ENCODE results near the gene ZNF366. TPM values are rescaled to one million over a fixed set of nuclear protein-coding genes. Genes with fewer than 3 reads are reported as not detected.

ZNF366 gene
- total RNA-seq, 5 donors from 2014 or later (not counting 1 experiment from before 2014, with no cell fraction given) = 0.13 to 0.14 TPM; not detected in 3

GRCh38 chr5:72467461-72467860 lies 39.7 kb downstream of the ZNF366 start:
- no peaks in the 10 kb centered on the region for H3K36me3 Mint-ChIP-seq
- no peaks in the 10 kb centered on the region for H3K36me3 ChIP-seq (ENCODE audit: control insufficient read depth in 2 of 2, extremely low read depth in 1 of 2, insufficient read depth in 1 of 2, low read length in 1 of 2)
- H3K4me1 Mint-ChIP-seq = no peaks in the 10 kb centered on the region
- no peaks in the 10 kb centered on the region for H3K9me3 ChIP-seq
- H3K27ac Mint-ChIP-seq = no peak overlapping the region
- no CpG with 5 or more reads among the region's 2 CpGs for WGBS (ENCODE audit: insufficient coverage)
- ChIA-PET POLR2A (no interaction called here), CTCF (no interaction called here)
- no peaks in the 10 kb centered on the region for H3K4me1 ChIP-seq (ENCODE audit: control insufficient read depth in 1 of 2, extremely low read depth in 1 of 2, insufficient read depth in 2 of 2, low read length in 2 of 2)
- no peak overlapping the region for H3K27ac ChIP-seq (ENCODE audit: low read length)
- ATAC-seq (replicated peaks in 1 of 4) = no peak
- H3K4me3 Mint-ChIP-seq = no peak overlapping the region
- H3K27me3 Mint-ChIP-seq = peaks cover 6 to 17% of the 10 kb centered on the region in 2 donors
- no peak for DNase-seq
- H3K4me3 ChIP-seq (ENCODE audit: control insufficient read depth in 1 of 2, extremely low read depth in 1 of 2, low read length in 1 of 2) = no peak overlapping the region
- H3K9me3 Mint-ChIP-seq = no peaks in the 10 kb centered on the region
- peaks cover 0 to 7% of the 10 kb centered on the region in 2 experiments for H3K27me3 ChIP-seq (replicated peaks in 1 of 2; ENCODE audit: control insufficient read depth in 2 of 2, extremely low read depth in 1 of 2, insufficient read depth in 2 of 2, low read length in 1 of 2)

GRCh38 chr5:72465601-72466563 lies 41.3 kb downstream of the ZNF366 start:
- DNase-seq (no peak), ATAC-seq (replicated peaks in 1 of 4) (no peak)
- Histone ChIP-seq H3K4me1 (ENCODE audit: control insufficient read depth in 1 of 2, extremely low read depth in 1 of 2, insufficient read depth in 2 of 2, low read length in 2 of 2) (no peaks in the 10 kb centered on the region), H3K36me3 (ENCODE audit: control insufficient read depth in 2 of 2, extremely low read depth in 1 of 2, insufficient read depth in 1 of 2, low read length in 1 of 2) (no peaks in the 10 kb centered on the region), H3K4me3 (ENCODE audit: control insufficient read depth in 1 of 2, extremely low read depth in 1 of 2, low read length in 1 of 2) (no peak overlapping the region), H3K9me3 (no peaks in the 10 kb centered on the region), H3K27me3 (replicated peaks in 1 of 2; ENCODE audit: control insufficient read depth in 2 of 2, extremely low read depth in 1 of 2, insufficient read depth in 2 of 2, low read length in 1 of 2) (peaks cover 0 to 11% of the 10 kb centered on the region in 2 experiments), H3K27ac (ENCODE audit: low read length) (no peak overlapping the region)
- Mint-ChIP-seq H3K4me3 (no peak overlapping the region), H3K4me1 (no peaks in the 10 kb centered on the region), H3K36me3 (no peaks in the 10 kb centered on the region), H3K27me3 (peaks cover 4 to 17% of the 10 kb centered on the region in 2 donors), H3K9me3 (no peaks in the 10 kb centered on the region), H3K27ac (no peak overlapping the region)
- ChIA-PET POLR2A (no interaction called here), CTCF (no interaction called here)
- 48% methylated on average over 4 of the region's 10 CpGs for WGBS (ENCODE audit: insufficient coverage)

- Histone ChIP-seq H3K4me3 (ENCODE audit: control insufficient read depth in 1 of 2, extremely low read depth in 1 of 2, low read length in 1 of 2) (no peak overlapping the region), H3K4me1 (ENCODE audit: control insufficient read depth in 1 of 2, extremely low read depth in 1 of 2, insufficient read depth in 2 of 2, low read length in 2 of 2) (no peaks in the 10 kb centered on the region), H3K27me3 (replicated peaks in 1 of 2; ENCODE audit: control insufficient read depth in 2 of 2, extremely low read depth in 1 of 2, insufficient read depth in 2 of 2, low read length in 1 of 2) (peaks cover 0 to 12% of the 10 kb centered on the region in 2 experiments), H3K9me3 (no peaks in the 10 kb centered on the region), H3K27ac (ENCODE audit: low read length) (no peak overlapping the region), H3K36me3 (ENCODE audit: control insufficient read depth in 2 of 2, extremely low read depth in 1 of 2, insufficient read depth in 1 of 2, low read length in 1 of 2) (no peaks in the 10 kb centered on the region)
- H3K9me3 Mint-ChIP-seq = no peaks in the 10 kb centered on the region
- POLR2A ChIA-PET = no interaction called here
- peaks cover 0 to 17% of the 10 kb centered on the region in 2 donors for H3K27me3 Mint-ChIP-seq
- no peaks in the 10 kb centered on the region for H3K4me1 Mint-ChIP-seq
- H3K4me3 Mint-ChIP-seq = no peak overlapping the region
- no peak overlapping the region for H3K27ac Mint-ChIP-seq
- DNase-seq (no peak), ATAC-seq (replicated peaks in 1 of 4) (no peak)
- H3K36me3 Mint-ChIP-seq = no peaks in the 10 kb centered on the region
- CTCF ChIA-PET = no interaction called here
- WGBS (ENCODE audit: insufficient coverage) = no CpG with 5 or more reads among the region's 2 CpGs
Observed at GRCh38 chr5:72465066-72465465, 42.1 kb downstream of the ZNF366 start.

GRCh38 chr5:72464071-72464470 lies 43.1 kb downstream of the ZNF366 start:
- ChIA-PET CTCF (no interaction called here), POLR2A (no interaction called here)
- ATAC-seq (replicated peaks in 1 of 4) (no peak), DNase-seq (no peak)
- Mint-ChIP-seq H3K27me3 (peaks cover 0 to 17% of the 10 kb centered on the region in 2 donors), H3K4me1 (no peaks in the 10 kb centered on the region), H3K9me3 (no peaks in the 10 kb centered on the region), H3K27ac (no peak overlapping the region), H3K4me3 (no peak overlapping the region), H3K36me3 (no peaks in the 10 kb centered on the region)
- Histone ChIP-seq H3K27ac (ENCODE audit: low read length) (no peak overlapping the region), H3K9me3 (no peaks in the 10 kb centered on the region), H3K4me1 (ENCODE audit: control insufficient read depth in 1 of 2, extremely low read depth in 1 of 2, insufficient read depth in 2 of 2, low read length in 2 of 2) (no peaks in the 10 kb centered on the region), H3K4me3 (ENCODE audit: control insufficient read depth in 1 of 2, extremely low read depth in 1 of 2, low read length in 1 of 2) (no peak overlapping the region), H3K27me3 (replicated peaks in 1 of 2; ENCODE audit: control insufficient read depth in 2 of 2, extremely low read depth in 1 of 2, insufficient read depth in 2 of 2, low read length in 1 of 2) (peaks cover 0 to 8% of the 10 kb centered on the region in 2 experiments), H3K36me3 (ENCODE audit: control insufficient read depth in 2 of 2, extremely low read depth in 1 of 2, insufficient read depth in 1 of 2, low read length in 1 of 2) (no peaks in the 10 kb centered on the region)
- WGBS (ENCODE audit: insufficient coverage) = no CpG with 5 or more reads among the region's 6 CpGs

GRCh38 chr5:72463449-72464052 lies 43.7 kb downstream of the ZNF366 start:
- peaks cover 0 to 14% of the 10 kb centered on the region in 2 donors for H3K27me3 Mint-ChIP-seq
- ChIA-PET POLR2A (interaction anchor here in 1 of 2 donors (0.6 kb wide), 1 partner anchor 84 kb away, joined by 3 read pairs; no protein-coding TSS in a partner anchor), CTCF (interaction anchor here in 1 of 2 donors (1.2 kb wide), 1 partner anchor 15 kb away, joined by 3 read pairs; no protein-coding TSS in a partner anchor)
- no peak overlapping the region for H3K4me3 Mint-ChIP-seq
- Histone ChIP-seq H3K4me3 (ENCODE audit: control insufficient read depth in 1 of 2, extremely low read depth in 1 of 2, low read length in 1 of 2) (no peak overlapping the region), H3K27me3 (replicated peaks in 1 of 2; ENCODE audit: control insufficient read depth in 2 of 2, extremely low read depth in 1 of 2, insufficient read depth in 2 of 2, low read length in 1 of 2) (peaks cover 0 to 8% of the 10 kb centered on the region in 2 experiments), H3K4me1 (ENCODE audit: control insufficient read depth in 1 of 2, extremely low read depth in 1 of 2, insufficient read depth in 2 of 2, low read length in 2 of 2) (no peaks in the 10 kb centered on the region), H3K9me3 (no peaks in the 10 kb centered on the region), H3K36me3 (ENCODE audit: control insufficient read depth in 2 of 2, extremely low read depth in 1 of 2, insufficient read depth in 1 of 2, low read length in 1 of 2) (no peaks in the 10 kb centered on the region), H3K27ac (ENCODE audit: low read length) (no peak overlapping the region)
- WGBS (ENCODE audit: insufficient coverage) = 85% methylated on average over 2 of the region's 6 CpGs
- H3K4me1 Mint-ChIP-seq = no peaks in the 10 kb centered on the region
- DNase-seq (no peak), ATAC-seq (replicated peaks in 1 of 4) (no peak)
- no peaks in the 10 kb centered on the region for H3K36me3 Mint-ChIP-seq
- no peaks in the 10 kb centered on the region for H3K9me3 Mint-ChIP-seq
- no peak overlapping the region for H3K27ac Mint-ChIP-seq

- Histone ChIP-seq H3K4me1 (ENCODE audit: control insufficient read depth in 1 of 2, extremely low read depth in 1 of 2, insufficient read depth in 2 of 2, low read length in 2 of 2) (no peaks in the 10 kb centered on the region), H3K4me3 (ENCODE audit: control insufficient read depth in 1 of 2, extremely low read depth in 1 of 2, low read length in 1 of 2) (no peak overlapping the region), H3K27me3 (replicated peaks in 1 of 2; ENCODE audit: control insufficient read depth in 2 of 2, extremely low read depth in 1 of 2, insufficient read depth in 2 of 2, low read length in 1 of 2) (peaks cover 0 to 8% of the 10 kb centered on the region in 2 experiments), H3K27ac (ENCODE audit: low read length) (no peak overlapping the region), H3K9me3 (no peaks in the 10 kb centered on the region), H3K36me3 (ENCODE audit: control insufficient read depth in 2 of 2, extremely low read depth in 1 of 2, insufficient read depth in 1 of 2, low read length in 1 of 2) (no peaks in the 10 kb centered on the region)
- Mint-ChIP-seq H3K4me3 (no peak overlapping the region), H3K9me3 (no peaks in the 10 kb centered on the region), H3K27ac (no peak overlapping the region), H3K4me1 (no peaks in the 10 kb centered on the region), H3K36me3 (no peaks in the 10 kb centered on the region), H3K27me3 (peaks cover 0 to 10% of the 10 kb centered on the region in 2 donors)
- WGBS (ENCODE audit: insufficient coverage) = 96% methylated on average over 21 of the region's 27 CpGs
- ChIA-PET CTCF (no interaction called here), POLR2A (no interaction called here)
- no peak for ATAC-seq (replicated peaks in 1 of 4)
- DNase-seq = no peak
Observed at GRCh38 chr5:72460413-72460812, 46.8 kb downstream of the ZNF366 start.

All from T-cell (primary cell).